A673 (cell line): ENCODE data around the gene FKBP2. TPM values are rescaled to one million over a fixed set of nuclear protein-coding genes. Genes with fewer than 3 reads are reported as not detected.

ENCODE experiments used
- BruUV-seq: library from RNA; stranded (reverse); fragments of 400-500 nt; replicated peaks from 2 replicates; lab custom pipeline; 2021; lab: Mats Ljungman, UMichigan
- CTCF ChIA-PET: fragments of 300-600 bp; sonication (Branson Sonifier 250); formaldehyde crosslinking; loops from one replicate; lab custom pipeline; 2022; ENCODE audit warnings: antibody characterized with exemption; lab: Charles Lee
- POLR2A ChIA-PET: fragments of 300-600 bp; sonication (Branson Sonifier 250); formaldehyde crosslinking; loops from one replicate; lab custom pipeline; 2022; ENCODE audit warnings: antibody characterized with exemption; ENCODE audit not compliant: low non-redundant PET; lab: Charles Lee
- DNase-seq: peaks from one replicate; pipeline ENCODE4 v3.0.0-alpha.2; 2015; ENCODE audit warnings: low spot score
- H3K27ac ChIP-seq: fragments of 200-600 bp; sonication (generic); 2 replicates; pipeline ENCODE4 v1.5.1; 2016; ENCODE audit warnings: mixed run types, low read depth, mild to moderate bottlenecking, mixed read lengths, antibody characterized with exemption, low read length; ENCODE audit not compliant: poor library complexity, severe bottlenecking
- H3K27me3 ChIP-seq: fragments of 200-600 bp; sonication (generic); replicated peaks from 2 replicates; pipeline ENCODE4 v1.6.1; 2017; ENCODE audit warnings: mixed run types, low read depth, mild to moderate bottlenecking, mixed read lengths, antibody characterized with exemption, low read length; ENCODE audit not compliant: insufficient read depth, poor library complexity
- H3K36me3 ChIP-seq: fragments of 200-600 bp; sonication (generic); 2 replicates; pipeline ENCODE4 v1.6.1; 2016; ENCODE audit warnings: mixed run types, mild to moderate bottlenecking, mixed read lengths, antibody characterized with exemption, low read length; ENCODE audit not compliant: insufficient read depth, poor library complexity, severe bottlenecking
- H3K4me1 ChIP-seq: fragments of 200-600 bp; sonication (generic); 2 replicates; pipeline ENCODE4 v1.6.1; 2017; ENCODE audit warnings: mixed run types, mild to moderate bottlenecking, mixed read lengths, antibody characterized with exemption, low read length; ENCODE audit not compliant: insufficient read depth, poor library complexity, severe bottlenecking
- H3K4me3 ChIP-seq: fragments of 200-600 bp; sonication (generic); 2 replicates; pipeline ENCODE4 v1.5.1; 2016; ENCODE audit warnings: low read depth, mixed run types, mild to moderate bottlenecking, mixed read lengths, low read length; ENCODE audit not compliant: poor library complexity, severe bottlenecking
- H3K9me3 ChIP-seq: fragments of 200-600 bp; sonication (generic); 2 replicates; pipeline ENCODE4 v1.6.1; 2016; ENCODE audit warnings: mixed run types, low read depth, mild to moderate bottlenecking, mixed read lengths, antibody characterized with exemption, low read length; ENCODE audit not compliant: poor library complexity, severe bottlenecking
- EZH2 ChIP-seq: fragments of 200-600 bp; sonication (generic); IDR thresholded peaks from 2 replicates; pipeline ENCODE4 v1.6.1; 2017; ENCODE audit warnings: borderline replicate concordance, low read depth, mild to moderate bottlenecking, mixed read lengths, antibody characterized with exemption, low read length; ENCODE audit not compliant: poor library complexity, severe bottlenecking
- intact Hi-C: fragments of 100-400 bp; cut with micrococcal nuclease; formaldehyde crosslinking; loops from one replicate; pipeline ENCODE4 v1.10.0; 2022; ENCODE audit not compliant: unreplicated experiment
- total RNA-seq: library from RNA; stranded (reverse); gene quantifications from 2 replicates; pipeline ENCODE4 v1.2.3, GENCODE V29; 2021
- TF ChIP-seq, protein P1 (sequence below): fragments of 300-800, 200-600 bp; sonication (generic); conservative IDR thresholded peaks from 2 replicates; pipeline ENCODE4 v1.5.1; 2017; ENCODE audit warnings: low read depth, mild to moderate bottlenecking, antibody characterized with exemption, low read length, moderate library complexity, mixed read lengths

Gene FKBP2
- total RNA-seq, 1 experiment from 2014 or later, result 57.5 TPM

DNA sequence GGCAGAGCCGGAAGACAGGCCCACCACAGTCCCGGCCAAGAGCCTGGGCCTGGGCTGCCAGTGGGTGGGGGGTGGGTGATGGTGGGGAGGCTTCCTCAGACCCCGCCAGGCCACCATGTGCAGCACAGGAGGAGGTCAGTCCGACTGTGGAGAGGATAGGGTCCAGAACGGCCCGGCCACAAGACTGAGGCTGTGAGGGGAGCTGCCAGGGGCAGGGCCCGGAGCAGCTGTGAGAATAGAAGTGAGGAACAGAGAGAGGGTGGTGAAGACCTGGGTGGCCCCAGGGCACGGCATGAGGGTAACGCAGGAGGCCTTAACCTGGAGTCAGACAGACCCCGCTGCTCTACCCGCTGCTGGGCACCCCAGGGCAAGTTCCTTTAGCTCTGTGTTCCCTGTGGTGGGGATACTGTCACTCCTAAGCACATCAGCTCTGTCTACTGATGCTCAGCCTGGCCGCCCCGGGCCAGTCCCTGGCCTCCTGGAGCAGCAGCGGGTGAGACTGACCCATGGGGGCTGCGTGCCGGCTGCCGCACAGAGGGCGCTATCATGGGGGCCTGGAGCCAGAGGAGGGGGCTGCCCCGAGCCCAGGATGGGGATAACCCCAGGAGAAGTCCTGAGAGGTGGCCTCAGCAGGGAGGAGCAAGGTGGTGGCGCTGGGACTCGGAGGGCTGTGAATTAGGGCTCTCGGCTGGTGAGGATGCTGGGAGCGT lies 32.7 kb upstream of the FKBP2 start:
- peak overlapping the region; percentile 40 for H3K4me3 ChIP-seq
- ChIA-PET POLR2A (interaction anchor here (0.6 to 1.8 kb wide), 2 partner anchors 22 to 90 kb away, joined by 4 to 5 read pairs; partner anchors contain the start of gene STIP1), CTCF (interaction anchor here (0.6 to 4.6 kb wide), 4 partner anchors 22 to 97 kb away, joined by 3 to 33 read pairs (median 8); partner anchors contain the start of genes CATSPERZ, DNAJC4 and ESRRA)
- H3K36me3 ChIP-seq, result peaks cover 30% of the 10 kb centered on the region
- BruUV-seq, result no TSS peak
- no peak for DNase-seq
- TF ChIP-seq, protein P1, sequence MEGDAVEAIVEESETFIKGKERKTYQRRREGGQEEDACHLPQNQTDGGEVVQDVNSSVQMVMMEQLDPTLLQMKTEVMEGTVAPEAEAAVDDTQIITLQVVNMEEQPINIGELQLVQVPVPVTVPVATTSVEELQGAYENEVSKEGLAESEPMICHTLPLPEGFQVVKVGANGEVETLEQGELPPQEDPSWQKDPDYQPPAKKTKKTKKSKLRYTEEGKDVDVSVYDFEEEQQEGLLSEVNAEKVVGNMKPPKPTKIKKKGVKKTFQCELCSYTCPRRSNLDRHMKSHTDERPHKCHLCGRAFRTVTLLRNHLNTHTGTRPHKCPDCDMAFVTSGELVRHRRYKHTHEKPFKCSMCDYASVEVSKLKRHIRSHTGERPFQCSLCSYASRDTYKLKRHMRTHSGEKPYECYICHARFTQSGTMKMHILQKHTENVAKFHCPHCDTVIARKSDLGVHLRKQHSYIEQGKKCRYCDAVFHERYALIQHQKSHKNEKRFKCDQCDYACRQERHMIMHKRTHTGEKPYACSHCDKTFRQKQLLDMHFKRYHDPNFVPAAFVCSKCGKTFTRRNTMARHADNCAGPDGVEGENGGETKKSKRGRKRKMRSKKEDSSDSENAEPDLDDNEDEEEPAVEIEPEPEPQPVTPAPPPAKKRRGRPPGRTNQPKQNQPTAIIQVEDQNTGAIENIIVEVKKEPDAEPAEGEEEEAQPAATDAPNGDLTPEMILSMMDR, result no peak
- no peak for TF ChIP-seq EZH2
- intact Hi-C loops, result loop anchor here (5.0 kb wide), 1 partner anchor 39 kb away; the partner anchor contains the start of gene PPP1R14B
- no peaks in the 10 kb centered on the region for H3K9me3 ChIP-seq
- H3K27me3 ChIP-seq, result no peaks in the 10 kb centered on the region
- peak overlapping the region; percentile 93 for H3K27ac ChIP-seq
- H3K4me1 ChIP-seq, result peaks cover 63% of the 10 kb centered on the region

- ChIA-PET POLR2A (no interaction called here), CTCF (no interaction called here)
- H3K27me3 ChIP-seq, result no peaks in the 10 kb centered on the region
- no peaks in the 10 kb centered on the region for H3K9me3 ChIP-seq
- peak overlapping the region; percentile 93 for H3K27ac ChIP-seq
- TF ChIP-seq, protein P1, result no peak
- no peak for TF ChIP-seq EZH2
- H3K4me3 ChIP-seq, result peak overlapping the region; percentile 40
- DNase-seq, result no peak
- H3K4me1 ChIP-seq, result peaks cover 59% of the 10 kb centered on the region
- BruUV-seq, result no TSS peak
- intact Hi-C loops, result loop anchor here (5.0 kb wide), 1 partner anchor 38 kb away; the partner anchor contains the start of gene PPP1R14B
- H3K36me3 ChIP-seq, result peaks cover 26% of the 10 kb centered on the region
Observed at GRCh38 chr11:64208796-64209562, 31.9 kb upstream of the FKBP2 start.

- intact Hi-C loops, result loop anchor here (5.0 kb wide), 1 partner anchor 38 kb away; the partner anchor contains the start of gene PPP1R14B
- CTCF ChIA-PET, result no interaction called here
Observed at GRCh38 chr11:64209563-64209843, 31.4 kb upstream of the FKBP2 start.

More at GRCh38 chr11:64209563-64209843, 31.4 kb upstream of the FKBP2 start:
- BruUV-seq, result no TSS peak
- H3K36me3 ChIP-seq, result peaks cover 23% of the 10 kb centered on the region
- no peaks in the 10 kb centered on the region for H3K9me3 ChIP-seq
- POLR2A ChIA-PET, result no interaction called here
- DNase-seq, result no peak
- TF ChIP-seq, protein P1, result no peak
- TF ChIP-seq EZH2, result no peak
- H3K4me3 ChIP-seq, result no peak overlapping the region
- H3K27ac ChIP-seq, result peak overlapping the region; percentile 93
- no peaks in the 10 kb centered on the region for H3K27me3 ChIP-seq
- peaks cover 55% of the 10 kb centered on the region for H3K4me1 ChIP-seq
